GM23338 (cell line): ENCODE measurements around the gene ZMYND8. TPM values are rescaled to one million over a fixed set of nuclear protein-coding genes. Genes with fewer than 3 reads are reported as not detected.

ENCODE experiments used
- ATAC-seq: fragments of 200-7000 bp; cut with Tn5 transposase; 3 replicates; pipeline ENCODE4 v1.9.1; 2020
- DNase-seq: peaks from one replicate; pipeline ENCODE4 v3.0.0-alpha.2; 2015; ENCODE audit warnings: low spot score
- H2AFZ ChIP-seq: fragments of 200-600 bp; sonication (generic); 2 replicates; pipeline ENCODE4 v1.8.0; 2016; ENCODE audit warnings: antibody characterized with exemption, mild to moderate bottlenecking, moderate library complexity
- H3F3A ChIP-seq: fragments of 200-600 bp; sonication (generic); replicated peaks from 2 replicates; pipeline ENCODE4 v1.8.0; 2017; ENCODE audit warnings: antibody characterized with exemption, mixed run types, low read depth
- H3K27ac ChIP-seq: fragments of 200-600 bp; sonication (generic); 2 replicates; pipeline ENCODE4 v1.6.1; 2016; ENCODE audit warnings: low read depth
- H3K27me3 ChIP-seq: fragments of 200-600 bp; sonication (generic); 2 replicates; pipeline ENCODE4 v1.8.0; 2016; ENCODE audit warnings: mild to moderate bottlenecking, mixed run types, moderate library complexity; ENCODE audit not compliant: insufficient read depth
- H3K36me3 ChIP-seq: fragments of 200-600 bp; sonication (generic); 2 replicates; pipeline ENCODE4 v1.8.0; 2016; ENCODE audit warnings: mild to moderate bottlenecking; ENCODE audit not compliant: insufficient read depth
- H3K4me1 ChIP-seq: fragments of 200-600 bp; sonication (generic); 2 replicates; pipeline ENCODE4 v1.8.0; 2016; ENCODE audit warnings: mild to moderate bottlenecking, moderate library complexity; ENCODE audit not compliant: insufficient read depth
- H3K4me2 ChIP-seq: fragments of 200-600 bp; sonication (generic); 2 replicates; pipeline ENCODE4 v1.7.1; 2017; ENCODE audit warnings: mixed run types
- H3K4me3 ChIP-seq: fragments of 200-600 bp; sonication (generic); 2 replicates; pipeline ENCODE4 v1.6.1; 2016; ENCODE audit warnings: mixed run types
- H3K79me2 ChIP-seq: fragments of 200-600 bp; sonication (generic); replicated peaks from 2 replicates; pipeline ENCODE4 v1.8.0; 2017; ENCODE audit warnings: mild to moderate bottlenecking; ENCODE audit not compliant: insufficient read depth
- H3K9me2 ChIP-seq: fragments of 200-600 bp; sonication (generic); 2 replicates; pipeline ENCODE4 v1.8.0; 2017; ENCODE audit not compliant: insufficient read depth
- H4K20me1 ChIP-seq: fragments of 200-600 bp; sonication (generic); replicated peaks from 2 replicates; pipeline ENCODE4 v1.8.0; 2017; ENCODE audit warnings: mild to moderate bottlenecking; ENCODE audit not compliant: insufficient read depth
- H3K27ac Mint-ChIP-seq: 2 replicates; pipeline ENCODE4 v1.8.0; 2020; ENCODE audit warnings: inconsistent platforms, mild to moderate bottlenecking, moderate library complexity, mixed read lengths
- H3K27me3 Mint-ChIP-seq: 3 replicates; pipeline ENCODE4 v1.8.0; 2022; ENCODE audit warnings: low read depth, mild to moderate bottlenecking, moderate library complexity, mixed read lengths, inconsistent platforms; ENCODE audit not compliant: insufficient read depth, poor library complexity
- H3K36me3 Mint-ChIP-seq: 3 replicates; pipeline ENCODE4 v1.8.0; 2021; ENCODE audit warnings: low read depth, mild to moderate bottlenecking, inconsistent platforms, moderate library complexity, mixed read lengths
- H3K4me1 Mint-ChIP-seq: 3 replicates; pipeline ENCODE4 v1.8.0; 2020; ENCODE audit warnings: mild to moderate bottlenecking, inconsistent platforms, mixed read lengths
- H3K4me3 Mint-ChIP-seq: 3 replicates; pipeline ENCODE4 v1.8.0; 2021; ENCODE audit warnings: moderate library complexity, mild to moderate bottlenecking, inconsistent platforms, mixed read lengths
- H3K9me3 Mint-ChIP-seq: 3 replicates; pipeline ENCODE4 v1.8.0; 2020; ENCODE audit warnings: moderate library complexity, mild to moderate bottlenecking, inconsistent platforms, mixed read lengths
- CREB1 ChIP-seq: fragments of 250-450 bp; sonication (Bioruptor Pico); IDR thresholded peaks from 2 replicates; pipeline ENCODE4 v1.5.0; 2020; ENCODE audit warnings: low read depth, mild to moderate bottlenecking, moderate library complexity
- EZH2 ChIP-seq: fragments of 200-600 bp; sonication (generic); IDR thresholded peaks from one replicate; pipeline ENCODE4 v1.8.0; 2017; ENCODE audit warnings: antibody characterized with exemption, mild to moderate bottlenecking, low read depth; ENCODE audit not compliant: unreplicated experiment
- EZH2phosphoT487 ChIP-seq: fragments of 200-600 bp; sonication (generic); IDR thresholded peaks from one replicate; pipeline ENCODE4 v1.8.1; 2018; ENCODE audit warnings: antibody characterized with exemption; ENCODE audit not compliant: unreplicated experiment
- JUNB ChIP-seq: IDR thresholded peaks from one replicate; pipeline ENCODE4 v1.6.1; 2016; ENCODE audit warnings: antibody characterized with exemption; ENCODE audit not compliant: unreplicated experiment
- NANOG ChIP-seq: IDR thresholded peaks from 2 replicates; pipeline ENCODE4 v1.6.1; 2016; ENCODE audit warnings: antibody characterized with exemption, borderline replicate concordance
- POLR2AphosphoS5 ChIP-seq: IDR thresholded peaks from 2 replicates; pipeline ENCODE4 v1.6.1; 2016; ENCODE audit warnings: antibody characterized with exemption, low read depth
- STAT1 ChIP-seq: IDR thresholded peaks from one replicate; pipeline ENCODE4 v1.6.1; 2016; ENCODE audit warnings: antibody characterized with exemption; ENCODE audit not compliant: unreplicated experiment
- ZNF114 ChIP-seq: fragments of 250-450 bp; sonication (Bioruptor Pico); IDR thresholded peaks from 2 replicates; pipeline ENCODE4 v1.5.0; 2020; ENCODE audit warnings: mild to moderate bottlenecking, moderate library complexity
- ZNF331 ChIP-seq: fragments of 250-450 bp; sonication (Bioruptor Pico); IDR thresholded peaks from 2 replicates; pipeline ENCODE4 v1.5.0; 2020; ENCODE audit warnings: low read depth, mild to moderate bottlenecking, moderate library complexity
- polyA plus RNA-seq: library from polyadenylated mRNA; unstranded; fragments of >200 nt; fragmentation: Nextera tagmentation; extraction: Ambion mirVana; gene quantifications from 2 replicates; pipeline ENCODE4 v1.2.1, GENCODE V29; 2016
- total RNA-seq: library from RNA; depleted of rRNA; stranded (reverse); fragments of >200 nt; shearing (Covaris generic); gene quantifications from 2 replicates; pipeline ENCODE4 v1.2.3, GENCODE V29; 2014
- TF ChIP-seq, protein P1 (sequence below), 2 experiments: fragments of 200-600 bp in 1 of 2; sonication (generic) in 1 of 2; conservative IDR thresholded peaks; 2 replicates each; pipeline versions ENCODE4 v1.5.1 to v1.6.1; 2016 to 2017; ENCODE audit warnings: antibody characterized with exemption in 2 of 2, low read depth in 2 of 2, mild to moderate bottlenecking in 2 of 2, moderate library complexity in 1 of 2
- TF ChIP-seq, protein P2 (sequence below): IDR thresholded peaks from 2 replicates; pipeline ENCODE4 v1.6.1; 2016; ENCODE audit warnings: antibody characterized with exemption
- TF ChIP-seq, protein P3 (sequence below): fragments of 250-450 bp; sonication (Bioruptor Pico); IDR thresholded peaks from 2 replicates; pipeline ENCODE4 v1.5.0; 2020; ENCODE audit warnings: mild to moderate bottlenecking, moderate library complexity
- TF ChIP-seq, protein P4 (sequence below): IDR thresholded peaks from one replicate; pipeline ENCODE4 v1.6.1; 2018; ENCODE audit warnings: antibody characterized with exemption; ENCODE audit not compliant: unreplicated experiment

ZMYND8 gene
- total and polyA plus RNA-seq, 2 experiments from 2014 or later: 70.9 to 128 TPM

DNA sequence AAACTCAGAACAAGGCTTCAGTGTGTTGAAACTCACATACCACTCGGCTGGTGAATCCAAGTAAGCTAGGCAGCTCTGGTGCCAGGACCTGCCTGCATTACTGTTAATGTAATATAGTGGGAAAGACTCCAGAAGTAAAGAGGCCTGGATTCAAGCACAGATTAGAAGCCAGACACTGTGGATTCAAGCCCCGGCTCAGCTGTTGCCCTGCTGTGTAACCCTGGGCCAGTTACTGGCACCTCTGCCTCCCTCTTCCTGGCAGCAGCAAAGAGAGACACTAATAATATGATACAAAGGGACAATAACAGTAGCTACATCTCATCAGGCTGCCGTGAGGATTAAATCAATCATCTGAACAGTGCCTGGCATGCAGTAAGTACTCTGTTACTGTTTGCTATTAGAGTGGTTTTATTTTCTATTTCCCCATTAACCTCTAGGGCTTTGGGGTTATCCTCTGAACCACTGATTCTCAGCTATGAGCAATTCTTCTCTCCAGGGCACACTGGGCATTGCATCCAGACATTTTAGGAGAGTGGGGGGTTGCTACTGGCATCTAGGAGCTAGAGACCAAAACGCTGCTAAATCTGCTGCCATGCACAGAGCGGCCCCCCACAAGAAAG, 92.9 kb downstream of the ZMYND8 start:
- ATAC-seq (no peak), DNase-seq (no peak)
- Histone ChIP-seq H3F3A (peaks cover 27% of the 10 kb centered on the region), H2AFZ (no peak overlapping the region), H3K27ac (peak overlapping the region; percentile 72; the same call in 1 of the 2 replicates), H3K9me2 (no peaks in the 10 kb centered on the region; the same call in 1 of the 2 replicates), H3K27me3 (no peaks in the 10 kb centered on the region), H3K36me3 (peaks cover 40% of the 10 kb centered on the region), H3K79me2 (peaks cover 95% of the 10 kb centered on the region), H3K4me1 (peaks cover 13% of the 10 kb centered on the region), H3K4me3 (no peak overlapping the region), H4K20me1 (peaks cover 27% of the 10 kb centered on the region), H3K4me2 (no peak overlapping the region)
- H3K4me3 Mint-ChIP-seq: no peak overlapping the region
- H3K4me1 Mint-ChIP-seq: peaks cover 30% of the 10 kb centered on the region
- TF ChIP-seq, protein P1, sequence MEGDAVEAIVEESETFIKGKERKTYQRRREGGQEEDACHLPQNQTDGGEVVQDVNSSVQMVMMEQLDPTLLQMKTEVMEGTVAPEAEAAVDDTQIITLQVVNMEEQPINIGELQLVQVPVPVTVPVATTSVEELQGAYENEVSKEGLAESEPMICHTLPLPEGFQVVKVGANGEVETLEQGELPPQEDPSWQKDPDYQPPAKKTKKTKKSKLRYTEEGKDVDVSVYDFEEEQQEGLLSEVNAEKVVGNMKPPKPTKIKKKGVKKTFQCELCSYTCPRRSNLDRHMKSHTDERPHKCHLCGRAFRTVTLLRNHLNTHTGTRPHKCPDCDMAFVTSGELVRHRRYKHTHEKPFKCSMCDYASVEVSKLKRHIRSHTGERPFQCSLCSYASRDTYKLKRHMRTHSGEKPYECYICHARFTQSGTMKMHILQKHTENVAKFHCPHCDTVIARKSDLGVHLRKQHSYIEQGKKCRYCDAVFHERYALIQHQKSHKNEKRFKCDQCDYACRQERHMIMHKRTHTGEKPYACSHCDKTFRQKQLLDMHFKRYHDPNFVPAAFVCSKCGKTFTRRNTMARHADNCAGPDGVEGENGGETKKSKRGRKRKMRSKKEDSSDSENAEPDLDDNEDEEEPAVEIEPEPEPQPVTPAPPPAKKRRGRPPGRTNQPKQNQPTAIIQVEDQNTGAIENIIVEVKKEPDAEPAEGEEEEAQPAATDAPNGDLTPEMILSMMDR (conservative IDR thresholded peaks at IDR 0.05; ENCODE audit: low read depth in 2 of 2): no peak
- no peak for TF ChIP-seq ZNF331 (CRISPR knock-in tag)
- no peak for TF ChIP-seq ZNF114 (CRISPR knock-in tag)
- TF ChIP-seq CREB1 (CRISPR knock-in tag): no peak
- TF ChIP-seq, protein P2, sequence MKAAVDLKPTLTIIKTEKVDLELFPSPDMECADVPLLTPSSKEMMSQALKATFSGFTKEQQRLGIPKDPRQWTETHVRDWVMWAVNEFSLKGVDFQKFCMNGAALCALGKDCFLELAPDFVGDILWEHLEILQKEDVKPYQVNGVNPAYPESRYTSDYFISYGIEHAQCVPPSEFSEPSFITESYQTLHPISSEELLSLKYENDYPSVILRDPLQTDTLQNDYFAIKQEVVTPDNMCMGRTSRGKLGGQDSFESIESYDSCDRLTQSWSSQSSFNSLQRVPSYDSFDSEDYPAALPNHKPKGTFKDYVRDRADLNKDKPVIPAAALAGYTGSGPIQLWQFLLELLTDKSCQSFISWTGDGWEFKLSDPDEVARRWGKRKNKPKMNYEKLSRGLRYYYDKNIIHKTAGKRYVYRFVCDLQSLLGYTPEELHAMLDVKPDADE: no peak
- TF ChIP-seq EZH2: no peak
- no peak for TF ChIP-seq JUNB
- TF ChIP-seq, protein P3, sequence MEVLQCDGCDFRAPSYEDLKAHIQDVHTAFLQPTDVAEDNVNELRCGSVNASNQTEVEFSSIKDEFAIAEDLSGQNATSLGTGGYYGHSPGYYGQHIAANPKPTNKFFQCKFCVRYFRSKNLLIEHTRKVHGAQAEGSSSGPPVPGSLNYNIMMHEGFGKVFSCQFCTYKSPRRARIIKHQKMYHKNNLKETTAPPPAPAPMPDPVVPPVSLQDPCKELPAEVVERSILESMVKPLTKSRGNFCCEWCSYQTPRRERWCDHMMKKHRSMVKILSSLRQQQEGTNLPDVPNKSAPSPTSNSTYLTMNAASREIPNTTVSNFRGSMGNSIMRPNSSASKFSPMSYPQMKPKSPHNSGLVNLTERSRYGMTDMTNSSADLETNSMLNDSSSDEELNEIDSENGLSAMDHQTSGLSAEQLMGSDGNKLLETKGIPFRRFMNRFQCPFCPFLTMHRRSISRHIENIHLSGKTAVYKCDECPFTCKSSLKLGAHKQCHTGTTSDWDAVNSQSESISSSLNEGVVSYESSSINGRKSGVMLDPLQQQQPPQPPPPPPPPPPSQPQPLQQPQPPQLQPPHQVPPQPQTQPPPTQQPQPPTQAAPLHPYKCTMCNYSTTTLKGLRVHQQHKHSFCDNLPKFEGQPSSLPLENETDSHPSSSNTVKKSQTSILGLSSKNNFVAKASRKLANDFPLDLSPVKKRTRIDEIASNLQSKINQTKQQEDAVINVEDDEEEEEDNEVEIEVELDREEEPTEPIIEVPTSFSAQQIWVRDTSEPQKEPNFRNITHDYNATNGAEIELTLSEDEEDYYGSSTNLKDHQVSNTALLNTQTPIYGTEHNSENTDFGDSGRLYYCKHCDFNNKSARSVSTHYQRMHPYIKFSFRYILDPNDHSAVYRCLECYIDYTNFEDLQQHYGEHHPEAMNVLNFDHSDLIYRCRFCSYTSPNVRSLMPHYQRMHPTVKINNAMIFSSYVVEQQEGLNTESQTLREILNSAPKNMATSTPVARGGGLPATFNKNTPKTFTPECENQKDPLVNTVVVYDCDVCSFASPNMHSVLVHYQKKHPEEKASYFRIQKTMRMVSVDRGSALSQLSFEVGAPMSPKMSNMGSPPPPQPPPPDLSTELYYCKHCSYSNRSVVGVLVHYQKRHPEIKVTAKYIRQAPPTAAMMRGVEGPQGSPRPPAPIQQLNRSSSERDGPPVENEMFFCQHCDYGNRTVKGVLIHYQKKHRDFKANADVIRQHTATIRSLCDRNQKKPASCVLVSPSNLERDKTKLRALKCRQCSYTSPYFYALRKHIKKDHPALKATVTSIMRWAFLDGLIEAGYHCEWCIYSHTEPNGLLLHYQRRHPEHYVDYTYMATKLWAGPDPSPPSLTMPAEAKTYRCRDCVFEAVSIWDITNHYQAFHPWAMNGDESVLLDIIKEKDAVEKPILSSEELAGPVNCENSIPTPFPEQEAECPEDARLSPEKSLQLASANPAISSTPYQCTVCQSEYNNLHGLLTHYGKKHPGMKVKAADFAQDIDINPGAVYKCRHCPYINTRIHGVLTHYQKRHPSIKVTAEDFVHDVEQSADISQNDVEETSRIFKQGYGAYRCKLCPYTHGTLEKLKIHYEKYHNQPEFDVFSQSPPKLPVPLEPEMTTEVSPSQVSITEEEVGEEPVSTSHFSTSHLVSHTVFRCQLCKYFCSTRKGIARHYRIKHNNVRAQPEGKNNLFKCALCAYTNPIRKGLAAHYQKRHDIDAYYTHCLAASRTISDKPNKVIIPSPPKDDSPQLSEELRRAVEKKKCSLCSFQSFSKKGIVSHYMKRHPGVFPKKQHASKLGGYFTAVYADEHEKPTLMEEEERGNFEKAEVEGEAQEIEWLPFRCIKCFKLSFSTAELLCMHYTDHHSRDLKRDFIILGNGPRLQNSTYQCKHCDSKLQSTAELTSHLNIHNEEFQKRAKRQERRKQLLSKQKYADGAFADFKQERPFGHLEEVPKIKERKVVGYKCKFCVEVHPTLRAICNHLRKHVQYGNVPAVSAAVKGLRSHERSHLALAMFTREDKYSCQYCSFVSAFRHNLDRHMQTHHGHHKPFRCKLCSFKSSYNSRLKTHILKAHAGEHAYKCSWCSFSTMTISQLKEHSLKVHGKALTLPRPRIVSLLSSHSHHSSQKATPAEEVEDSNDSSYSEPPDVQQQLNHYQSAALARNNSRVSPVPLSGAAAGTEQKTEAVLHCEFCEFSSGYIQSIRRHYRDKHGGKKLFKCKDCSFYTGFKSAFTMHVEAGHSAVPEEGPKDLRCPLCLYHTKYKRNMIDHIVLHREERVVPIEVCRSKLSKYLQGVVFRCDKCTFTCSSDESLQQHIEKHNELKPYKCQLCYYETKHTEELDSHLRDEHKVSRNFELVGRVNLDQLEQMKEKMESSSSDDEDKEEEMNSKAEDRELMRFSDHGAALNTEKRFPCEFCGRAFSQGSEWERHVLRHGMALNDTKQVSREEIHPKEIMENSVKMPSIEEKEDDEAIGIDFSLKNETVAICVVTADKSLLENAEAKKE (CRISPR knock-in tag): no peak
- no peak for TF ChIP-seq NANOG
- no peak for TF ChIP-seq EZH2phosphoT487
- no peak for TF ChIP-seq STAT1
- TF ChIP-seq POLR2AphosphoS5: no peak; the same call in 1 of the 2 replicates
- TF ChIP-seq, protein P4, sequence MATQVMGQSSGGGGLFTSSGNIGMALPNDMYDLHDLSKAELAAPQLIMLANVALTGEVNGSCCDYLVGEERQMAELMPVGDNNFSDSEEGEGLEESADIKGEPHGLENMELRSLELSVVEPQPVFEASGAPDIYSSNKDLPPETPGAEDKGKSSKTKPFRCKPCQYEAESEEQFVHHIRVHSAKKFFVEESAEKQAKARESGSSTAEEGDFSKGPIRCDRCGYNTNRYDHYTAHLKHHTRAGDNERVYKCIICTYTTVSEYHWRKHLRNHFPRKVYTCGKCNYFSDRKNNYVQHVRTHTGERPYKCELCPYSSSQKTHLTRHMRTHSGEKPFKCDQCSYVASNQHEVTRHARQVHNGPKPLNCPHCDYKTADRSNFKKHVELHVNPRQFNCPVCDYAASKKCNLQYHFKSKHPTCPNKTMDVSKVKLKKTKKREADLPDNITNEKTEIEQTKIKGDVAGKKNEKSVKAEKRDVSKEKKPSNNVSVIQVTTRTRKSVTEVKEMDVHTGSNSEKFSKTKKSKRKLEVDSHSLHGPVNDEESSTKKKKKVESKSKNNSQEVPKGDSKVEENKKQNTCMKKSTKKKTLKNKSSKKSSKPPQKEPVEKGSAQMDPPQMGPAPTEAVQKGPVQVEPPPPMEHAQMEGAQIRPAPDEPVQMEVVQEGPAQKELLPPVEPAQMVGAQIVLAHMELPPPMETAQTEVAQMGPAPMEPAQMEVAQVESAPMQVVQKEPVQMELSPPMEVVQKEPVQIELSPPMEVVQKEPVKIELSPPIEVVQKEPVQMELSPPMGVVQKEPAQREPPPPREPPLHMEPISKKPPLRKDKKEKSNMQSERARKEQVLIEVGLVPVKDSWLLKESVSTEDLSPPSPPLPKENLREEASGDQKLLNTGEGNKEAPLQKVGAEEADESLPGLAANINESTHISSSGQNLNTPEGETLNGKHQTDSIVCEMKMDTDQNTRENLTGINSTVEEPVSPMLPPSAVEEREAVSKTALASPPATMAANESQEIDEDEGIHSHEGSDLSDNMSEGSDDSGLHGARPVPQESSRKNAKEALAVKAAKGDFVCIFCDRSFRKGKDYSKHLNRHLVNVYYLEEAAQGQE: no peak
- H3K36me3 Mint-ChIP-seq: peaks cover 82% of the 10 kb centered on the region
- no peak overlapping the region for H3K27ac Mint-ChIP-seq
- peaks cover 22% of the 10 kb centered on the region for H3K27me3 Mint-ChIP-seq
- H3K9me3 Mint-ChIP-seq: 0 out of 3 replicates have a peak, but pooled peaks cover 3% of the 10 kb centered on the region
